Naive thymus-derived CD8-positive, alpha-beta T cell (primary cell): ENCODE measurements around the gene NKAIN2. TPM values are rescaled to one million over a fixed set of nuclear protein-coding genes. Genes with fewer than 3 reads are reported as not detected.

Experiments
- ATAC-seq, 2 donors: fragments of 150-1000 bp; cut with Tn5 transposase in 1 of 2; sonication (Bioruptor Pico), chemical (Tn5 transposase) in 1 of 2; 1 replicate in 1 of 2; 2 replicates in 1 of 2; pipeline ENCODE4 v1.10.0; 2021; ENCODE audit warnings: mild to moderate bottlenecking in 2 of 2, moderate library complexity in 2 of 2
- POLR2A ChIA-PET: fragments of 350-600 bp; sonication (Branson Sonifier 250); formaldehyde crosslinking; loops from one replicate; lab custom pipeline; 2021; ENCODE audit warnings: antibody characterized with exemption; lab: Charles Lee
- DNase-seq, 10 donors: peaks; one replicate each; pipeline versions ENCODE4 v3.0.0 to v3.0.0-alpha.2; 2020 to 2022
- H3K27ac Mint-ChIP-seq, 10 donors: one replicate each; pipeline ENCODE4 v1.8.0; 2020 to 2022; ENCODE audit warnings: mild to moderate bottlenecking in 10 of 10, mixed read lengths in 10 of 10, moderate library complexity in 4 of 10, inconsistent platforms in 1 of 10
- H3K27me3 Mint-ChIP-seq, 5 donors: one replicate each; pipeline ENCODE4 v1.8.0; 2021 to 2022; ENCODE audit warnings: mixed read lengths in 5 of 5
- H3K36me3 Mint-ChIP-seq, 3 donors: one replicate each; pipeline ENCODE4 v1.8.0; 2020 to 2022; ENCODE audit warnings: mixed read lengths in 3 of 3, mild to moderate bottlenecking in 2 of 3, inconsistent platforms in 1 of 3
- H3K4me1 Mint-ChIP-seq, 4 donors: one replicate each; pipeline ENCODE4 v1.8.0; 2021 to 2022; ENCODE audit warnings: mixed read lengths in 4 of 4
- H3K4me3 Mint-ChIP-seq, 10 donors: one replicate each; pipeline ENCODE4 v1.8.0; 2020 to 2022; ENCODE audit warnings: mild to moderate bottlenecking in 10 of 10, mixed read lengths in 10 of 10, moderate library complexity in 6 of 10, inconsistent platforms in 1 of 10
- H3K9me3 Mint-ChIP-seq, 9 donors: one replicate each; pipeline ENCODE4 v1.8.0; 2020 to 2022; ENCODE audit warnings: mixed read lengths in 9 of 9, mild to moderate bottlenecking in 3 of 9, inconsistent platforms in 1 of 9, moderate library complexity in 1 of 9
- polyA plus RNA-seq, 3 donors: library from polyadenylated mRNA; unstranded; fragments of 300-500 nt; fragmentation: Illumina TruSeq; gene quantifications; one replicate each; pipeline ENCODE4 v1.2.3, GENCODE V29; 2021
- total RNA-seq, 8 experiments: library from RNA in 2 of 8; stranded (reverse) in 2 of 8; gene quantifications; one replicate each; pipeline ENCODE4 v1.2.3 and lab custom pipeline; 2021 to 2026

The NKAIN2 gene
- total and polyA plus RNA-seq, 5 experiments from 2014 or later: not detected

DNA sequence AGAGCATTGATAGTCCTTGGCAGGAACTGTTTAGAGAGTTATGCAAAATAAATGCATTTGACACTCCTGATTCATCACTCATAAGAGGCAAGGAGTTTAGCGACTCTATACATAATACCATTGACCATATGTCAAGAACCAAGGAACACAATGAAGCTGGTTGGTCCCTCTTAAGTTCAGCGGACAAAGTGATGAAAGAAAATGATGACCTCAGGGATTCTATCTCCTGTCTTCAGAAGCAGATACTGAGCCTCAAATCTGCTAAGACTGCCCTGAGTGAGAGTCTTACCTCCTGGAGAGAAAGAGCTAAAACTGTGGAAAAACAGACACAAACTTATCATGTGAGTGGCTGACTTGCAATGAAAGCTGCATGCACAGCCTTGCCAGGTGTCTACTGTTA, 9.5 kb upstream of the NKAIN2 start:
- Mint-ChIP-seq H3K4me1 (no peaks in the 10 kb centered on the region), H3K27me3 (peaks cover 0 to 19% (median 4%) of the 10 kb centered on the region in 5 donors), H3K9me3 (peaks cover 0 to 2% (median 0%) of the 10 kb centered on the region in 9 donors), H3K4me3 (no peak overlapping the region), H3K27ac (no peak overlapping the region), H3K36me3 (no peaks in the 10 kb centered on the region)
- ATAC-seq (no peak), DNase-seq (no peak)
- POLR2A ChIA-PET: no interaction called here

DNA sequence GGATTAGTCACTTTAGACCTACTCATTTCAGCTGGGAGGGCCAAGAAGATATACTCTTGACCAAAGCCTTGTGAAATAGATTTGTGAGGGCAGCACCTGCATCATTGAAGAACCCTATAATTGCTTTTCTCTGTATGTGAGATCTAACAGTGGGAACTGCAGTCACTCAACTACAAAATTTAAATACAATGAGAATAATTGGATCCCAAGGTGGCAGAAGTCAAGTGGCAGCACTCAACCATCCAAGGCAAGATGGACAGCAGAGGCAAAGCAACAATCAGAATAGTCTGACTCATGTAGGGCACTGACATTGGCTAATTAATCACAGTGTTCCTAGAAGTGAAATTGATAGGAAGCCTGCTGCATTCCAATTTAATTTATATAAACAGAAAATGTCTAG, 8.9 kb upstream of the NKAIN2 start:
- Mint-ChIP-seq H3K9me3 (peaks cover 0 to 2% (median 0%) of the 10 kb centered on the region in 9 donors), H3K27ac (no peak overlapping the region), H3K27me3 (peaks cover 0 to 14% (median 3%) of the 10 kb centered on the region in 5 donors), H3K4me3 (no peak overlapping the region), H3K36me3 (no peaks in the 10 kb centered on the region), H3K4me1 (no peaks in the 10 kb centered on the region)
- POLR2A ChIA-PET: no interaction called here
- ATAC-seq (no peak), DNase-seq (no peak)

DNA sequence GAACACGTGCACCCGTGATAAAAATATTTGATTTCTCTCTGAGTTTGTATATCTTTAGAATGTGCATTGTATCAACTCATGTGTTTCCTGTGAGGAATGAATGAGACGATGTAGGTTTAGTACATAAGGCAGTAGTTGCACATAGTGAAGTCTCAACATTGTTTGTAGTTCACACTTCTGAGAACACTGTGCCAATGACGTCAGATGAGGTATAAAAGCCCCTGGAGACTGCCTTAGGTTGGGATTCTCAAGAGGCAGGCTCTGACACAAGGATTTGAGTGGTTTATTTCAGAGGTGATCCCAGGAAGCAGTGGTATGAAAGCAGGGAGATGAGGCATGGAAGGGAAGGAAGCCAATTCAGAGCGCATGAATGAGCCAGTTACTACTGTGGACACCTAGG, 2.6 kb upstream of the NKAIN2 start:
- no peak for ATAC-seq

DNA sequence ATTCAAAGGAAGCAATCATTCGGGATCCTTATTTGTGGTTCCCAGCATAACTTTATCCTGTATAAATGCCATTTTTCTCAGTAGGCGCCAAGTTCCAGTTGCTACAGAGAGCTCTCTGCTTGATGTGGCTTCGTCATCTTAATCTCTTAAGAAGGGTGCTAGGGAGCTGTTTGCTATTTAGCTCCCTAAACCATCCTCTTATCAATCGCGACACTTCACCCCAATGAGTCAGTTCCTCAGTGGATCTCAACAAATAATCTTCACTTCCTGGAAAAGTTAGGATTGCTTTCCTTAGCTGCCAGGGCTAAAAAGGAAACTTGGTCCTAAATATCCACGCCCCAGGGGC, 1.3 kb upstream of the NKAIN2 start:
- H3K36me3 Mint-ChIP-seq: peaks cover 0 to 2% (median 0%) of the 10 kb centered on the region in 3 donors
- peaks cover 18 to 45% (median 32%) of the 10 kb centered on the region in 5 donors for H3K27me3 Mint-ChIP-seq
- peak overlapping the region in 5 of 10 donors; percentile 43 to 69 (median 55) for H3K4me3 Mint-ChIP-seq
- peaks cover 3 to 16% (median 13%) of the 10 kb centered on the region in 4 donors for H3K4me1 Mint-ChIP-seq
- ATAC-seq (no peak), DNase-seq (no peak)
- POLR2A ChIA-PET: no interaction called here
- no peak overlapping the region for H3K27ac Mint-ChIP-seq
- H3K9me3 Mint-ChIP-seq: no peaks in the 10 kb centered on the region

More for the DNA sequence above, 2.6 kb upstream of the NKAIN2 start:
- POLR2A ChIA-PET: no interaction called here
- peak overlapping the region in 1 of 10 donors; percentile 0 for H3K27ac Mint-ChIP-seq
- no peak overlapping the region for H3K4me3 Mint-ChIP-seq
- H3K36me3 Mint-ChIP-seq: peaks cover 0 to 2% (median 0%) of the 10 kb centered on the region in 3 donors
- DNase-seq: no peak
- H3K4me1 Mint-ChIP-seq: peaks cover 3 to 16% (median 13%) of the 10 kb centered on the region in 4 donors
- no peaks in the 10 kb centered on the region for H3K9me3 Mint-ChIP-seq
- H3K27me3 Mint-ChIP-seq: peaks cover 20 to 53% (median 32%) of the 10 kb centered on the region in 5 donors

DNA sequence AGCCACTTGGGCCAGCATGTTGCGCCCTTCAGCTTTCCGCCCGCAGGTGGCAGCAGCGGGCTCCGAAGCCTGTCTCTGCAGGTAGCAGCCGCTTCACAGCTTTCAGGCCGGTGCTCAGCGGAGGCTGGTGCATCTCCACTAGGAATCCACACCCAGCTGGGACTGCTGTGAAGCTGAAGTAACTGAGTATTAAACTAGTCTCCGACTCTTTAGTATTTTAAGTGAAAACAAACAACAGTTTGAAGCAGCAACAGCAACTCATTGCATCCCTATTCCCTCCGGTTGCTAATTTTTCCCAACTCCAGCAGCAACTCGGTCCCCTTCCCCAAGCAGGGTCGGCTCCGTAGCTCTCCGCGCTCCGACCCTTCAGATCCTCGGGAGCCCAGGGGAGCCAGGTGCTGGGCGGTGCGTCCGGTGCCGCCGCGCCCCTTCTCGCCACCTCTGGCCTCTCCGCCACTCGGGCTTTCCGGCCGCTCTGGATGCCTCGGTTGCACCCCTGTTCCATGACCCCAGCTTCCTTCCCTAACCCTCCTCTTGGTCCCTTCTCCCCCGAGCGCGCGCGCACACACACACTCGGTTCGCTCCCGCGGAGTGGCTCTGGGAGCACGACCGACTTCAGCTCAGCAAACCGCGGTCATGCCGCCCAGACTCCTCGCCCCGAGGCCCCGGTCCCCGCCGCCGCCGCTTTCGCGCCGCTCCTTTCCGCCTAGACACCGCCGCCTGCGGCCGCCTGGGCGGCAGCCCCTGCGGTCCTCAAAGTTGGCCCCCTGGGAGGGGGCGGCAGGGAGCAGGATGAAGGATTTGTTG, 765 bp upstream of the NKAIN2 start:
- Mint-ChIP-seq H3K36me3 (peaks cover 0 to 2% (median 0%) of the 10 kb centered on the region in 3 donors), H3K27me3 (peaks cover 21 to 43% (median 32%) of the 10 kb centered on the region in 5 donors), H3K4me3 (peak overlapping the region; percentile 30 to 77 (median 58)), H3K27ac (no peak overlapping the region), H3K9me3 (no peaks in the 10 kb centered on the region), H3K4me1 (peaks cover 3 to 16% (median 13%) of the 10 kb centered on the region in 4 donors)
- peak; percentile 59 to 70 for ATAC-seq
- DNase-seq: peak in 9 of 10 donors; percentile 13 to 65 (median 32)
- POLR2A ChIA-PET: no interaction called here

DNA sequence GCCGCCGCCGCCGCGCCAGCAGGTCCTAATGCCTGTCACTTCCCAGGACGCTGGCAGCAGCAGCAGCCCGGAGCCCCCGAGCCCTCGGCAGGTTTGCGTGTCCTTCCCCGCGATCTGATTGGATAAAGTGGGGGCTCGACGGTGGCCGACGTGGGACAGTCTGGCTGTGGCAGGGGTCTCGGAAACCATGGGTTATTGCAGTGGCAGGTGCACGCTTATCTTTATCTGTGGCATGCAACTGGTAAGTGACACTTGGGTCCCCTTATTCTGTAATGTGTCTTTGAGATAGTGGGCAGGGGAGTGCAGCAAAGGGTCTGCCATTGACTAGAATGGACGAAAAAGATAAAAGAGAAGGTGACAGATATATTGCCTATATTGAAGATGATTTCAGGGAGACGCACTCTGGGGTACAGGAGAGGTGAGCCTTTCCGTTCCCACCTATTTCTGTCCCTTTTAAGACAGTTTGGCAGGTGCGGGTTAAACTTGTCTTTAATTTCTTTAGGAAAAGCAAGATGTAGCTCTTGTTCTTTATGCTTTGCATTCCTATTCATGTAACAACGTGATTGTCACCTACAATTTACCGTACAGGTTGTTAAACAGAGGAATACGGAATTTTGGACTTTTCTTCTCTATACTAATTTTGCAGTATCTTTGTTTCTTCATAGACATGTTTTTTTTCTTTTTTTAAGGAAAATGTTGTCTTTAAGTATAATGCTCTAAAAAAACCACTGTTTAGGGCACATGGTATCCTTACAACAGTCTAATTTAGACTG, 535 bp downstream of the NKAIN2 start:
- DNase-seq: no peak
- H3K27me3 Mint-ChIP-seq: peaks cover 22 to 43% (median 32%) of the 10 kb centered on the region in 5 donors
- no peaks in the 10 kb centered on the region for H3K9me3 Mint-ChIP-seq
- H3K36me3 Mint-ChIP-seq: peaks cover 0 to 2% (median 0%) of the 10 kb centered on the region in 3 donors
- peak overlapping the region; percentile 43 to 78 (median 67) for H3K4me3 Mint-ChIP-seq
- no peak overlapping the region for H3K27ac Mint-ChIP-seq
- POLR2A ChIA-PET: no interaction called here
- ATAC-seq: no peak
- peaks cover 3 to 16% (median 13%) of the 10 kb centered on the region in 4 donors for H3K4me1 Mint-ChIP-seq

DNA sequence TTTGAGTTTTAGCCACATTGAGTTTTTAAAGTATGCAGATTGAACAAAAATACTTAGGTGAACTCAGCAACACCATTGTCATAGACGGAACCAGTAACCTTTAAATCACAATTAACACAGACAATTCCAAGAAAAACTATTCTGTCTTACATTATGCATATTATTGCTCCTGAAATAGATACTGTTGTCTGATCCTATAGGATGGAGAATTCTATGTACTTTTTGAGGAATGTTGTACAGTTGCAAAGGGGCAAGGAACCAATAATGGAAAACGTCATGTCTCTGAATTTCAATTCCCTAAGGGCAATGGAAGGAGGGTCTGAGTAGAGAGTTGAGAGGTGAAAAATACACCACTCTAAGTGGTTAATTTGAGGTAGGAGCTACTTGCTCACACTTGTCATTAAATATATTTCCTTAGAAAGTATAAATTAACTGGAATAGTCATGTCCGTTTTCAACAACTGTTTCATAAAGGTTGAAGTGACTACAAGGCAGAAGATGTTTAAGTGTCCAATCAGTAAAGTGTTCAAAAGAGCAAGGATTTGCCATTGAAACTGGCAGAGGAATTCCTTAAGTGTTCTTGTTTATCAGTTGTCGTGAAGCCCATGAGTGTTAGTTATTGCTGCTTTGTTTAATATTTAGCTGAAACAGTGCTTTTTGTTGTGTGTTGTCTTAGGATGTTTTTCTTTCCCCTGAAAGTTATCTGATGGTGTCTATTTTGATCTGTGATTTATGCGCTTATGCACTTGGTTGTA, 1.3 kb downstream of the NKAIN2 start:
- Mint-ChIP-seq H3K27me3 (peaks cover 21 to 43% (median 32%) of the 10 kb centered on the region in 5 donors), H3K36me3 (peaks cover 0 to 2% (median 0%) of the 10 kb centered on the region in 3 donors), H3K4me3 (peak overlapping the region in 3 of 10 donors; percentile 66 to 78 (median 74)), H3K27ac (no peak overlapping the region), H3K4me1 (peaks cover 3 to 16% (median 13%) of the 10 kb centered on the region in 4 donors), H3K9me3 (no peaks in the 10 kb centered on the region)
- POLR2A ChIA-PET: no interaction called here
- no peak for DNase-seq
- ATAC-seq: no peak

DNA sequence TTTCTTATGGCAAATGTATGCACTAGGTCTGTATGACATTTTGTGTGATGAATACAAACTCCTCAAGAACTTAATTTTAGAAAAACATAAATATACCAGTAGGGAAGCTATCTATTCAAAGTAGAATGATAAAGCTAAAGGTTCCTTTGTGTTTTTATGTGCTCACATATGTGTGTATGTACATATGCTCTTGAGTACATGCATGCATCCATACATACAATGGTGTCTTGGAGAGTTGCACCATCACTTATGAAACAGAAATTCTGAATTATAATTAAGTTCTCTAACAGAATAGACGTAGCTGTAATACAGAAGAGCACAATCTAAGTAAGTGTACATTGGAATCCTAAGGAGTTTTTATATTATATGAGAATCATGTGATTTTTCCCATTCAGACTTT, 2.3 kb downstream of the NKAIN2 start:
- no peaks in the 10 kb centered on the region for H3K9me3 Mint-ChIP-seq
- H3K27me3 Mint-ChIP-seq: peaks cover 18 to 42% (median 29%) of the 10 kb centered on the region in 5 donors
- no peak overlapping the region for H3K27ac Mint-ChIP-seq
- ATAC-seq (no peak), DNase-seq (no peak)
- POLR2A ChIA-PET: no interaction called here
- no peak overlapping the region for H3K4me3 Mint-ChIP-seq
- H3K36me3 Mint-ChIP-seq: peaks cover 0 to 2% (median 0%) of the 10 kb centered on the region in 3 donors
- H3K4me1 Mint-ChIP-seq: peaks cover 3 to 16% (median 13%) of the 10 kb centered on the region in 4 donors

DNA sequence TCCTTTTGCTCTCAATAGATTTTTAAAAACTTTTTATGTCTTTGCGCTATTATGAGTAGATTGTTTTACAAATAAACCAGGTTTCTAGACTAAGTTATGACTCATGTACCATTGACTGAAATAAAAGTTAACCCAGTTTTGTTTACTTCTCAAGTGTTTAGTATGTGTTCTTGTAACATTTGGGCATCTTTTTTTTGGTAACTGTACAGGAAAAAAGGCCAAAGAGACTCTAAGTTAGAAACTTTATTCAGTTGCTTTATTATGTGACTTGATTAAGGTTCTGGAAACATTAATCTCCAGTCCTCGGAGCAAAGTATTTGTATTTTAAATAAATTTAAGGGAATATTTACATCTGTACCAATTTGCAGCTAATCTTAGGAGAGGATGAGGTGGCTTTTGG, 2.9 kb downstream of the NKAIN2 start:
- peaks cover 0 to 4% (median 0%) of the 10 kb centered on the region in 9 donors for H3K9me3 Mint-ChIP-seq
- POLR2A ChIA-PET: no interaction called here
- no peak overlapping the region for H3K4me3 Mint-ChIP-seq
- peaks cover 0 to 2% (median 0%) of the 10 kb centered on the region in 3 donors for H3K36me3 Mint-ChIP-seq
- DNase-seq (no peak), ATAC-seq (no peak)
- H3K4me1 Mint-ChIP-seq: peaks cover 2 to 16% (median 13%) of the 10 kb centered on the region in 4 donors
- H3K27me3 Mint-ChIP-seq: peaks cover 16 to 41% (median 26%) of the 10 kb centered on the region in 5 donors
- H3K27ac Mint-ChIP-seq: no peak overlapping the region

DNA sequence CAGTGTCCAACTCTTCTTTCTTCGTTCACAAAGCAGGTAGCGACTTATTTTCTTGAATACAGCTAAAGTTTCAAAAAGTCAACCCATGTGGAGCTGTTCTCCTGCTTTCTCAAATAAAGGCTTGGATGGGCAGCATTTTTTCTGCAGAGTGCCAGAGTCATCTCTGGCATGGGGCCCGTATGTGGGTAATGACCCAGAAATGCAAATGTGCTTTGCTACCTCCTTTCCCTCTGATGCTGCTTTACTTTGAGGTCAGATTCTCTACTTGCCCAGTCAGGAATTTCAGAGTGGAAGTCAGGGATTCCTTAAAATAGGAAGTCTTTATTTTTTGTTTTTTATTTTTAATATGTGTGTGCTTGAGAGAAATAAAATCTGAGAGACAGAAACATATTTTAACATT, 4.9 kb downstream of the NKAIN2 start:
- Mint-ChIP-seq H3K27ac (no peak overlapping the region), H3K9me3 (peaks cover 0 to 4% (median 0%) of the 10 kb centered on the region in 9 donors), H3K27me3 (peaks cover 18 to 40% (median 23%) of the 10 kb centered on the region in 5 donors), H3K36me3 (peaks cover 0 to 2% (median 0%) of the 10 kb centered on the region in 3 donors), H3K4me3 (no peak overlapping the region), H3K4me1 (peaks cover 0 to 6% (median 6%) of the 10 kb centered on the region in 4 donors)
- DNase-seq: no peak
- ATAC-seq: no peak
- POLR2A ChIA-PET: no interaction called here

DNA sequence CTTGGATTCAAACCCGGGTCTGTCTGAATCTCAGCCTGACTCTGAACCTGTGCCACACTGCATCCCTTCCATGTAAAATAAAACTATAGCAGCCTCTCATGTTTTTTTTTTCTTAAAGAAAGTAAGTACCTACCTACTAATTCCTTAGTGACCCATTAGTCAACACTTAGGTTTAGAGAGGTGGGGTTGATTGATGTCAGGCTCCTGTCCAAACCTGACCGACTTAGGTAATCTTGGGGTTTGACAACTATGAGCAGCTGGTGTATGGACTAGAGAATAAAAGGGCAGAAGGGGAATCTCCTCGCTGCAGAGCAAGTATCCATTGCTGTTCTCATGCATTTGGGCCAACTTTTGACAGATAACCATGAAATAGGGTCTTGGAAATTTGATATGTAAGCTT, 6.5 kb downstream of the NKAIN2 start:
- no peak overlapping the region for H3K4me3 Mint-ChIP-seq
- H3K36me3 Mint-ChIP-seq: no peaks in the 10 kb centered on the region
- no peak overlapping the region for H3K27ac Mint-ChIP-seq
- H3K4me1 Mint-ChIP-seq: no peaks in the 10 kb centered on the region
- POLR2A ChIA-PET: no interaction called here
- DNase-seq: no peak
- ATAC-seq: no peak
- peaks cover 5 to 24% (median 12%) of the 10 kb centered on the region in 5 donors for H3K27me3 Mint-ChIP-seq
- H3K9me3 Mint-ChIP-seq: peaks cover 0 to 4% (median 0%) of the 10 kb centered on the region in 9 donors

DNA sequence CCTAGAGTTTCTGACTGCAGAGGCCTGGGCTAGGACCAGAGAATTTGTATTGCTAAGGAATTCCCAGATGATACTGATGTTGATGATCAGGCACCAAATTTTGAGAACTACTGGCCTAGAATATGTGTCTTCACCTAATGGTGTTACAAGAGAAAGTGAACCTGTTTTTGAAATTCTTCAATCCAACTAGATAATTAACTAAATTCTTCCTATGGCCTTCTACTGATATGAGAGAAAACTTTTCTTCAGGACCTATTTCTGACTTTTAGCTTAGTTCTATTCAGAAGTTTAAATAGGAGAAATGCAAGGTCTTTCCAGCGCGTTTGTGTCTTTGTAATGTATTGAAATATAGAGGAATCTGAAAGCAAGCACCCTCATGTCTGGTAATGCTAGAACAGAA, 7.3 kb downstream of the NKAIN2 start:
- H3K4me3 Mint-ChIP-seq: no peak overlapping the region
- H3K9me3 Mint-ChIP-seq: peaks cover 0 to 4% (median 0%) of the 10 kb centered on the region in 9 donors
- H3K27ac Mint-ChIP-seq: no peak overlapping the region
- no peaks in the 10 kb centered on the region for H3K4me1 Mint-ChIP-seq
- peaks cover 3 to 18% (median 9%) of the 10 kb centered on the region in 5 donors for H3K27me3 Mint-ChIP-seq
- no peak for ATAC-seq
- POLR2A ChIA-PET: no interaction called here
- no peak for DNase-seq
- H3K36me3 Mint-ChIP-seq: no peaks in the 10 kb centered on the region
